HepG2 (cell line): ENCODE data around the gene CIAPIN1. TPM values are rescaled to one million over a fixed set of nuclear protein-coding genes. Genes with fewer than 3 reads are reported as not detected.
A peak's percentile ranks its signal among the peaks of the same experiment; 100 is the strongest.

ENCODE experiments used
- AKAP8 ChIP-seq: sonication (generic); formaldehyde crosslinking; IDR thresholded peaks from 2 replicates; pipeline ENCODE4 v1.5.1; 2020; ENCODE audit warnings: mild to moderate bottlenecking, missing genetic modification reagents
- CHD2 ChIP-seq: IDR thresholded peaks from 2 replicates; pipeline ENCODE4 v1.6.1; 2011; ENCODE audit warnings: low read depth, low read length, improper control_type of control experiment
- HNRNPK ChIP-seq: fragments of 200-400 bp; formaldehyde crosslinking; IDR thresholded peaks from 2 replicates; pipeline ENCODE4 v1.6.1; 2018; ENCODE audit warnings: low read length, low read depth, moderate library complexity, mild to moderate bottlenecking; ENCODE audit not compliant: poor library complexity, severe bottlenecking
- NFRKB ChIP-seq: fragments of 450-650 bp; IDR thresholded peaks from 2 replicates; pipeline ENCODE4 v1.6.1; 2017
- PAX8 ChIP-seq: sonication (generic); formaldehyde crosslinking; IDR thresholded peaks from 2 replicates; pipeline ENCODE4 v1.8.0; 2022; ENCODE audit warnings: mild to moderate bottlenecking, missing genetic modification reagents, borderline replicate concordance
- RFXAP ChIP-seq: sonication (generic); formaldehyde crosslinking; IDR thresholded peaks from 2 replicates; pipeline ENCODE4 v1.4.0; 2020; ENCODE audit warnings: missing genetic modification reagents, borderline replicate concordance
- ZBTB3 ChIP-seq: sonication (generic); formaldehyde crosslinking; IDR thresholded peaks from 2 replicates; pipeline ENCODE4 v1.4.0; 2020; ENCODE audit warnings: low read depth, mild to moderate bottlenecking, moderate library complexity, missing genetic modification reagents, borderline replicate concordance
- ZGPAT ChIP-seq: IDR thresholded peaks from 2 replicates; pipeline ENCODE4 v1.6.1; 2016; ENCODE audit warnings: mild to moderate bottlenecking
- ZHX2 ChIP-seq, 2 experiments: sonication (generic) in 1 of 2; formaldehyde crosslinking in 1 of 2; IDR thresholded peaks; 2 replicates each; pipeline versions ENCODE4 v1.6.1 to v1.9.0; 2014 to 2022; ENCODE audit warnings: antibody characterized with exemption in 1 of 2, borderline replicate concordance in 1 of 2, inconsistent platforms in 1 of 2, low read depth in 1 of 2, missing genetic modification reagents in 1 of 2
- ZNF501 ChIP-seq: sonication (generic); formaldehyde crosslinking; IDR thresholded peaks from 2 replicates; pipeline ENCODE4 v1.5.1; 2020; ENCODE audit warnings: mild to moderate bottlenecking, moderate library complexity, missing genetic modification reagents
- ZNF564 ChIP-seq: sonication (generic); formaldehyde crosslinking; IDR thresholded peaks from 2 replicates; pipeline ENCODE4 v1.8.1; 2023; ENCODE audit warnings: mild to moderate bottlenecking, missing genetic modification reagents
- polyA plus RNA-seq, 8 experiments: library from polyadenylated mRNA; depleted of rRNA in 3 of 8; stranded (reverse) in 7 of 8; unstranded in 1 of 8; fragments of >200 nt; fragmentation: Illumina TruSeq in 4 of 8; extraction: Trizol in 4 of 8; gene quantifications; 2 replicates each; pipeline versions ENCODE4 v1.2.1 to v1.2.3, GENCODE V29; 2011 to 2016; ENCODE audit warnings: low read depth in 4 of 8, missing spikeins in 1 of 8, mixed read lengths in 1 of 8; ENCODE audit not compliant: insufficient read depth in 1 of 8
- total RNA-seq, 5 experiments: library from RNA; depleted of rRNA; stranded (reverse); fragments of >200 nt; fragmentation: Illumina TruSeq; extraction: Trizol; gene quantifications; 2 replicates each; pipeline ENCODE4 v1.2.3, GENCODE V29; 2016; ENCODE audit warnings: low read depth in 1 of 5
- TF ChIP-seq, protein P1 (sequence below): sonication (generic); formaldehyde crosslinking; IDR thresholded peaks from 2 replicates; pipeline ENCODE4 v1.4.0; 2020; ENCODE audit warnings: low read depth, missing genetic modification reagents
- TF ChIP-seq, protein P2 (sequence below): sonication (generic); formaldehyde crosslinking; IDR thresholded peaks from 2 replicates; pipeline ENCODE4 v1.4.0; 2020; ENCODE audit warnings: missing genetic modification reagents, low read depth, mild to moderate bottlenecking, borderline replicate concordance
- TF ChIP-seq, protein P3 (sequence below): sonication (generic); formaldehyde crosslinking; IDR thresholded peaks from 2 replicates; pipeline ENCODE4 v1.5.0; 2020; ENCODE audit warnings: mild to moderate bottlenecking, missing genetic modification reagents

The CIAPIN1 gene
- total and polyA plus RNA-seq, 2 of the 13 experiments (the other 11 are each of a cell fraction or from before 2014, with no cell fraction given), result 69.3 to 89.7 TPM

- TF ChIP-seq, protein P1, sequence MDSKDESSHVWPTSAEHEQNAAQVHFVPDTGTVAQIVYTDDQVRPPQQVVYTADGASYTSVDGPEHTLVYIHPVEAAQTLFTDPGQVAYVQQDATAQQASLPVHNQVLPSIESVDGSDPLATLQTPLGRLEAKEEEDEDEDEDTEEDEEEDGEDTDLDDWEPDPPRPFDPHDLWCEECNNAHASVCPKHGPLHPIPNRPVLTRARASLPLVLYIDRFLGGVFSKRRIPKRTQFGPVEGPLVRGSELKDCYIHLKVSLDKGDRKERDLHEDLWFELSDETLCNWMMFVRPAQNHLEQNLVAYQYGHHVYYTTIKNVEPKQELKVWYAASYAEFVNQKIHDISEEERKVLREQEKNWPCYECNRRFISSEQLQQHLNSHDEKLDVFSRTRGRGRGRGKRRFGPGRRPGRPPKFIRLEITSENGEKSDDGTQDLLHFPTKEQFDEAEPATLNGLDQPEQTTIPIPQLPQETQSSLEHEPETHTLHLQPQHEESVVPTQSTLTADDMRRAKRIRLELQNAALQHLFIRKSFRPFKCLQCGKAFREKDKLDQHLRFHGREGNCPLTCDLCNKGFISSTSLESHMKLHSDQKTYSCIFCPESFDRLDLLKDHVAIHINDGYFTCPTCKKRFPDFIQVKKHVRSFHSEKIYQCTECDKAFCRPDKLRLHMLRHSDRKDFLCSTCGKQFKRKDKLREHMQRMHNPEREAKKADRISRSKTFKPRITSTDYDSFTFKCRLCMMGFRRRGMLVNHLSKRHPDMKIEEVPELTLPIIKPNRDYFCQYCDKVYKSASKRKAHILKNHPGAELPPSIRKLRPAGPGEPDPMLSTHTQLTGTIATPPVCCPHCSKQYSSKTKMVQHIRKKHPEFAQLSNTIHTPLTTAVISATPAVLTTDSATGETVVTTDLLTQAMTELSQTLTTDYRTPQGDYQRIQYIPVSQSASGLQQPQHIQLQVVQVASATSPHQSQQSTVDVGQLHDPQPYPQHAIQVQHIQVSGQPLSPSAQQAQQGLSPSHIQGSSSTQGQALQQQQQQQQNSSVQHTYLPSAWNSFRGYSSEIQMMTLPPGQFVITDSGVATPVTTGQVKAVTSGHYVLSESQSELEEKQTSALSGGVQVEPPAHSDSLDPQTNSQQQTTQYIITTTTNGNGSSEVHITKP (CRISPR knock-in tag), result 0 out of 2 replicates have a peak, but pooled peaks have one; percentile 31
- no peak for TF ChIP-seq PAX8 (CRISPR knock-in tag)
- TF ChIP-seq, protein P2, sequence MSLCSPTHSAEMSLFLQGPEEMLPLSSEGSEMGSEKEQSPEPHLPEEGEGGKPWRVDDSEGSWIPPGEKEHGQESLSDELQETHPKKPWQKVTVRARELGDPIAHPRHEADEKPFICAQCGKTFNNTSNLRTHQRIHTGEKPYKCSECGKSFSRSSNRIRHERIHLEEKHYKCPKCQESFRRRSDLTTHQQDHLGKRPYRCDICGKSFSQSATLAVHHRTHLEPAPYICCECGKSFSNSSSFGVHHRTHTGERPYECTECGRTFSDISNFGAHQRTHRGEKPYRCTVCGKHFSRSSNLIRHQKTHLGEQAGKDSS (CRISPR knock-in tag), result 0 out of 2 replicates have a peak, but pooled peaks have one; percentile 42
- TF ChIP-seq ZNF564 (CRISPR knock-in tag), result no peak
- TF ChIP-seq AKAP8, result peak; percentile 79
- no peak for TF ChIP-seq RFXAP
- no peak for TF ChIP-seq ZNF501 (CRISPR knock-in tag)
- 0 out of 2 replicates have a peak, but pooled peaks have one; percentile 19 for TF ChIP-seq ZGPAT (CRISPR knock-in tag)
- TF ChIP-seq ZBTB3 (CRISPR knock-in tag), result no peak
- no peak for TF ChIP-seq NFRKB
- peak; percentile 95 for TF ChIP-seq HNRNPK
- no peak for TF ChIP-seq CHD2
- no peak for TF ChIP-seq ZHX2 (IDR thresholded peaks at IDR 0.05; ENCODE audit: low read depth)
- TF ChIP-seq ZHX2 (CRISPR knock-in tag; IDR thresholded peaks at IDR 0.05; ENCODE audit: borderline replicate concordance), result no peak
- TF ChIP-seq, protein P3, sequence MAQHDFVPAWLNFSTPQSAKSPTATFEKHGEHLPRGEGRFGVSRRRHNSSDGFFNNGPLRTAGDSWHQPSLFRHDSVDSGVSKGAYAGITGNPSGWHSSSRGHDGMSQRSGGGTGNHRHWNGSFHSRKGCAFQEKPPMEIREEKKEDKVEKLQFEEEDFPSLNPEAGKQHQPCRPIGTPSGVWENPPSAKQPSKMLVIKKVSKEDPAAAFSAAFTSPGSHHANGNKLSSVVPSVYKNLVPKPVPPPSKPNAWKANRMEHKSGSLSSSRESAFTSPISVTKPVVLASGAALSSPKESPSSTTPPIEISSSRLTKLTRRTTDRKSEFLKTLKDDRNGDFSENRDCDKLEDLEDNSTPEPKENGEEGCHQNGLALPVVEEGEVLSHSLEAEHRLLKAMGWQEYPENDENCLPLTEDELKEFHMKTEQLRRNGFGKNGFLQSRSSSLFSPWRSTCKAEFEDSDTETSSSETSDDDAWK (CRISPR knock-in tag), result no peak
These were observed 28.6 kb upstream of the CIAPIN1 start (continued) for GRCh38 chr16:57475711-57476339.
